Prostate gland (tissue), 2 donors: ENCODE measurements around the gene MBNL2.

Source experiments
- POLR2A ChIP-seq: fragments of 450-650 bp; IDR thresholded peaks from one replicate; pipeline ENCODE4 v1.6.1; 2016; ENCODE audit warnings: antibody characterized with exemption, mild to moderate bottlenecking
- POLR2AphosphoS5 ChIP-seq: sonication (generic); formaldehyde crosslinking; IDR thresholded peaks from one replicate; pipeline ENCODE4 v1.6.1; 2017; ENCODE audit warnings: antibody characterized with exemption
- TF ChIP-seq, protein P1 (sequence below), 4 experiments: fragments of 200-600 bp in 2 of 4; fragments of 450-650 bp in 2 of 4; sonication (generic) in 2 of 4; IDR thresholded peaks; 1 replicate in 3 of 4; 2 replicates in 1 of 4; pipeline ENCODE4 v1.5.1; 2016 to 2019; ENCODE audit warnings: antibody characterized with exemption in 4 of 4, mild to moderate bottlenecking in 2 of 4, moderate library complexity in 2 of 4

DNA sequence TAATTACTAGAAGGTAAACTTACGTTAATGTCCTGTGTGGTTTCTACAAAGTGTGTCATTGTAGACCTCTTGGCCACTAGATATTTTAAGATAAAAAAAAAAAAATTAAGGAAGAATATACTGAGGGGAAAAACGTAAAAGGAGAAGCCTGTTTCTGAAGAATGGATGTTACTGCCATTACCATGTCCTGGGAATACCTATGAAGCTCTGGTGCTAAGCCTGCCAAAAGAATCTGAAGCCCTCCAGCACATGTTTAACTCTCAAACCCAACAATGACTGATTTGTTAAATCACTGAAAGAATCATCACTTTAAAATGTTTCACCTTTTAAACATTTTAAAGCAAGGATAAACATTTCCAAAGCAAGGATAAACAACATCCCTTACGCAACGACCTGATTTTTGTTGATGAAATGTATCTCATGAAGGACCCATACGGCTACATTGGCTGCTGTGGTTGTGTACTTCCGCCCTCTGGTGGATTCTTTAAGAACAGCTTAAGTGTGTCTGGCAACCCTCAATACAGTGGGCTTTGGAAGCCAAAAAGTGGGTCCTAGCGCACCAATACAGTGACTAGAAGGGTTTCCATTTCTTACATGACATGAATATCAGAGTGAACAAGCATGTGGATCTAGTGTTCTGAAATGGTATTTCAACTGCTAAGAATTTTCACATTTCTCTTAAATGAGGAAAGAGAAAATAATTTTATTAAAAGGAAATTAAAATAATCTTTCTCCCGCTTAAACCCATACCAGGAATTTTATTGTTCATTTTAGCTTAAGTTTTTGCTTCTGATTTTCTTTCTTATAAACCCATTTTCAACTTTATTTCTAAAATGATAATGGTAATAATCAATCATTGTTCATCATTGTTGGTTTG lies 137.3 kb downstream of the MBNL2 start:
- TF ChIP-seq, protein P1, sequence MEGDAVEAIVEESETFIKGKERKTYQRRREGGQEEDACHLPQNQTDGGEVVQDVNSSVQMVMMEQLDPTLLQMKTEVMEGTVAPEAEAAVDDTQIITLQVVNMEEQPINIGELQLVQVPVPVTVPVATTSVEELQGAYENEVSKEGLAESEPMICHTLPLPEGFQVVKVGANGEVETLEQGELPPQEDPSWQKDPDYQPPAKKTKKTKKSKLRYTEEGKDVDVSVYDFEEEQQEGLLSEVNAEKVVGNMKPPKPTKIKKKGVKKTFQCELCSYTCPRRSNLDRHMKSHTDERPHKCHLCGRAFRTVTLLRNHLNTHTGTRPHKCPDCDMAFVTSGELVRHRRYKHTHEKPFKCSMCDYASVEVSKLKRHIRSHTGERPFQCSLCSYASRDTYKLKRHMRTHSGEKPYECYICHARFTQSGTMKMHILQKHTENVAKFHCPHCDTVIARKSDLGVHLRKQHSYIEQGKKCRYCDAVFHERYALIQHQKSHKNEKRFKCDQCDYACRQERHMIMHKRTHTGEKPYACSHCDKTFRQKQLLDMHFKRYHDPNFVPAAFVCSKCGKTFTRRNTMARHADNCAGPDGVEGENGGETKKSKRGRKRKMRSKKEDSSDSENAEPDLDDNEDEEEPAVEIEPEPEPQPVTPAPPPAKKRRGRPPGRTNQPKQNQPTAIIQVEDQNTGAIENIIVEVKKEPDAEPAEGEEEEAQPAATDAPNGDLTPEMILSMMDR (IDR thresholded peaks at IDR 0.05), result peak; percentile 32 to 78 (median 72)
- TF ChIP-seq POLR2A (no peak), POLR2AphosphoS5 (peak; percentile 62)
